Measurements from ENCODE around the gene TENM4.
A peak's percentile ranks its signal among the peaks of the same experiment; 100 is the strongest.

Gene TENM4

GRCh38 chr11:79170321-79170720 is 270.5 kb downstream of the TENM4 start:
- in situ Hi-C loops (cut with MboI; ENCODE audit: low pct_unique_long_range_greater_than_20kb, low sequenced_read_pairs, unreplicated experiment): no loop called here
- no peak for DNase-seq (ENCODE audit: low spot score)
- no peak for TF ChIP-seq CTCF (IDR thresholded peaks at IDR 0.05; ENCODE audit: extremely low read depth, insufficient read depth, missing control alignments)

GRCh38 chr11:79168530-79169110 is 272.2 kb downstream of the TENM4 start:
- no peak for DNase-seq (ENCODE audit: low spot score)
- no peak for TF ChIP-seq CTCF (IDR thresholded peaks at IDR 0.05; ENCODE audit: extremely low read depth, insufficient read depth, missing control alignments)
- in situ Hi-C loops (cut with MboI; ENCODE audit: low pct_unique_long_range_greater_than_20kb, low sequenced_read_pairs, unreplicated experiment): no loop called here

- TF ChIP-seq CTCF (IDR thresholded peaks at IDR 0.05; ENCODE audit: extremely low read depth, insufficient read depth, missing control alignments): no peak
- in situ Hi-C loops (cut with MboI; ENCODE audit: low pct_unique_long_range_greater_than_20kb, low sequenced_read_pairs, unreplicated experiment): no loop called here
- no peak for DNase-seq (ENCODE audit: low spot score)
Observed at GRCh38 chr11:79167510-79168188, 273.2 kb downstream of the TENM4 start.

- in situ Hi-C loops (cut with MboI; ENCODE audit: low pct_unique_long_range_greater_than_20kb, low sequenced_read_pairs, unreplicated experiment): no loop called here
- no peak for DNase-seq (ENCODE audit: low spot score)
- TF ChIP-seq CTCF (IDR thresholded peaks at IDR 0.05; ENCODE audit: extremely low read depth, insufficient read depth, missing control alignments): no peak
Observed at GRCh38 chr11:79165908-79166307, 274.9 kb downstream of the TENM4 start.

- DNase-seq (ENCODE audit: low spot score): no peak
- peak; percentile 42 for TF ChIP-seq CTCF (IDR thresholded peaks at IDR 0.05; ENCODE audit: extremely low read depth, insufficient read depth, missing control alignments)
- in situ Hi-C loops (cut with MboI; ENCODE audit: low pct_unique_long_range_greater_than_20kb, low sequenced_read_pairs, unreplicated experiment): no loop called here
Observed at GRCh38 chr11:79160791-79161403, 279.9 kb downstream of the TENM4 start.

GRCh38 chr11:79159657-79160450 is 281.0 kb downstream of the TENM4 start:
- TF ChIP-seq CTCF (IDR thresholded peaks at IDR 0.05; ENCODE audit: extremely low read depth, insufficient read depth, missing control alignments): peak; percentile 6
- in situ Hi-C loops (cut with MboI; ENCODE audit: low pct_unique_long_range_greater_than_20kb, low sequenced_read_pairs, unreplicated experiment): no loop called here
- DNase-seq (ENCODE audit: low spot score): no peak
